CD14-positive monocyte (primary cell): ENCODE results near the gene MARVELD1. TPM values are rescaled to one million over a fixed set of nuclear protein-coding genes. Genes with fewer than 3 reads are reported as not detected.

ENCODE experiments used
- DNase-seq, 3 donors: peaks; one replicate each; pipeline ENCODE4 v3.0.0-alpha.2; 2011 to 2022
- H2AFZ ChIP-seq: 2 replicates; pipeline ENCODE4 v1.6.0; 2012; ENCODE audit warnings: mild to moderate bottlenecking, low read depth, low read length, inconsistent platforms; ENCODE audit not compliant: insufficient read depth, poor library complexity, severe bottlenecking
- H3K27ac ChIP-seq, 2 donors: 1 replicate in 1 of 2; 2 replicates in 1 of 2; pipeline ENCODE4 v1.5.1; 2012 to 2013; ENCODE audit warnings: low read length in 2 of 2, control low read depth in 1 of 2, inconsistent platforms in 1 of 2, low read depth in 1 of 2, mild to moderate bottlenecking in 1 of 2
- H3K27me3 ChIP-seq, 2 donors: one replicate each; pipeline versions ENCODE4 v1.6.0 to v1.6.1; 2011 to 2013; ENCODE audit warnings: low read length in 2 of 2; ENCODE audit not compliant: control insufficient read depth in 2 of 2, insufficient read depth in 2 of 2
- H3K36me3 ChIP-seq, 2 donors: replicated peaks in 1 of 2; 1 replicate in 1 of 2; 2 replicates in 1 of 2; pipeline versions ENCODE4 v1.5.1 to v1.6.1; 2012 to 2013; ENCODE audit warnings: low read length in 2 of 2, control low read depth in 1 of 2, inconsistent platforms in 1 of 2, mild to moderate bottlenecking in 1 of 2; ENCODE audit not compliant: insufficient read depth in 2 of 2, control insufficient read depth in 1 of 2
- H3K4me1 ChIP-seq, 2 donors: 1 replicate in 1 of 2; 2 replicates in 1 of 2; pipeline versions ENCODE4 v1.5.1 to v1.6.1; 2012 to 2013; ENCODE audit warnings: low read length in 2 of 2, control low read depth in 1 of 2, inconsistent platforms in 1 of 2, mild to moderate bottlenecking in 1 of 2, moderate library complexity in 1 of 2; ENCODE audit not compliant: insufficient read depth in 2 of 2, control insufficient read depth in 1 of 2
- H3K4me2 ChIP-seq: replicated peaks from 2 replicates; pipeline ENCODE3; 2012; ENCODE audit warnings: low read length, moderate library complexity, mild to moderate bottlenecking; ENCODE audit not compliant: poor library complexity, severe bottlenecking; ENCODE audit errors: extremely low read depth
- H3K4me3 ChIP-seq, 3 experiments: fragments of 200-600 bp in 1 of 3; sonication (generic) in 1 of 3; replicated peaks in 1 of 3; 1 replicate in 2 of 3; 2 replicates in 1 of 3; pipeline ENCODE4 v1.5.1; 2011 to 2013; ENCODE audit warnings: low read length in 3 of 3, mild to moderate bottlenecking in 3 of 3, control low read depth in 2 of 3, low read depth in 2 of 3, inconsistent platforms in 1 of 3, moderate library complexity in 1 of 3
- H3K79me2 ChIP-seq: 2 replicates; pipeline ENCODE4 v1.6.0; 2012; ENCODE audit warnings: mild to moderate bottlenecking, control low read depth, inconsistent platforms, low read length, moderate library complexity; ENCODE audit not compliant: insufficient read depth
- H3K9ac ChIP-seq: 2 replicates; pipeline ENCODE4 v1.6.0; 2017; ENCODE audit warnings: low read length, mild to moderate bottlenecking; ENCODE audit not compliant: insufficient read depth, poor library complexity, severe bottlenecking
- H3K9me3 ChIP-seq, 2 donors: replicated peaks in 1 of 2; 1 replicate in 1 of 2; 2 replicates in 1 of 2; pipeline versions ENCODE4 v1.5.1 to v1.6.1; 2012 to 2013; ENCODE audit warnings: low read length in 2 of 2, control low read depth in 1 of 2; ENCODE audit not compliant: control insufficient read depth in 1 of 2, insufficient read depth in 1 of 2
- H4K20me1 ChIP-seq: 2 replicates; pipeline ENCODE4 v1.6.0; 2012; ENCODE audit warnings: mild to moderate bottlenecking, low read length, control low read depth, moderate library complexity; ENCODE audit not compliant: insufficient read depth
- H3K27ac Mint-ChIP-seq, 7 donors: one replicate each; pipeline ENCODE4 v1.8.0; 2020; ENCODE audit warnings: mild to moderate bottlenecking in 7 of 7, mixed read lengths in 7 of 7, moderate library complexity in 6 of 7, inconsistent platforms in 2 of 7
- H3K27me3 Mint-ChIP-seq, 3 donors: one replicate each; pipeline ENCODE4 v1.8.0; 2021 to 2022; ENCODE audit warnings: low read depth in 3 of 3, mild to moderate bottlenecking in 3 of 3, mixed read lengths in 3 of 3, moderate library complexity in 3 of 3, inconsistent platforms in 1 of 3
- H3K36me3 Mint-ChIP-seq, 2 donors: one replicate each; pipeline ENCODE4 v1.8.0; 2020; ENCODE audit warnings: mixed read lengths in 2 of 2, inconsistent platforms in 1 of 2, mild to moderate bottlenecking in 1 of 2
- H3K4me1 Mint-ChIP-seq: one replicate; pipeline ENCODE4 v1.8.0; 2020; ENCODE audit warnings: mild to moderate bottlenecking, mixed read lengths
- H3K4me3 Mint-ChIP-seq, 2 donors: one replicate each; pipeline ENCODE4 v1.8.0; 2020; ENCODE audit warnings: mild to moderate bottlenecking in 2 of 2, mixed read lengths in 2 of 2, moderate library complexity in 1 of 2
- H3K9me3 Mint-ChIP-seq, 7 donors: one replicate each; pipeline ENCODE4 v1.8.0; 2020 to 2022; ENCODE audit warnings: mixed read lengths in 7 of 7, mild to moderate bottlenecking in 6 of 7, moderate library complexity in 6 of 7, inconsistent platforms in 2 of 7
- WGBS: methylation state at CpG from one replicate; pipeline ENCODE4 v1.1.5; 2013; ENCODE audit warnings: missing lambda C conversion rate; ENCODE audit not compliant: insufficient coverage; 5-methylcytosine and 5-hydroxymethylcytosine counted together
- intact Hi-C, 2 donors: fragments of 100-400 bp; cut with micrococcal nuclease; formaldehyde crosslinking; loops; one replicate each; pipeline versions ENCODE4 v1.15.0 to v1.15.1; 2023
- polyA plus RNA-seq, 3 donors: library from polyadenylated mRNA; depleted of rRNA in 1 of 3; unstranded in 2 of 3; stranded (reverse) in 1 of 3; fragments of 300-500 nt in 2 of 3; fragments of >200 nt in 1 of 3; fragmentation: Illumina TruSeq in 2 of 3; gene quantifications; 1 replicate in 2 of 3; 2 replicates in 1 of 3; pipeline ENCODE4 v1.2.3, GENCODE V29; 2012 to 2021
- TF ChIP-seq, protein P1 (sequence below): fragments of 200-600 bp; IDR thresholded peaks from one replicate; pipeline ENCODE4 v1.8.0; 2022; ENCODE audit warnings: antibody characterized with exemption, mild to moderate bottlenecking

MARVELD1 gene
- polyA plus RNA-seq, 3 donors = 3.7 to 28.0 (median 9.2) TPM

DNA sequence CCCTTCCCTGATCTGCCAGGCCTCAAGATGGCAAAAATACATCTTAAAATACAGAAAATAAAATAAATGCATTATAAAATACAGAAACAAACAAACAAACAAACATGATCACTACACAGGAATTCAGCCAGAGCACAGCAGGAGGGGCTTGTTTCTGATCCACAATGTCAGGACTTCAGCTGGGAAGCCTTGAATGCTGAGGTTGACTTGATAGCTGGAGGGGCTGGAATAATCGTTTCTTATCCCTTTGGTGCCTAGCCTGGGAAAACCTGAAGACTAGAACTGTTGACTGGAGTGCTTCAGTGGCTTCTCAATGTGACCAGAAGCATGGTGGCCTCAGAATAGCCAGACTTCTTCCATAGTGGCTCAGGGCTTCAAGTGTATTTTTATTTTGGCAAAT lies 9.2 kb upstream of the MARVELD1 start:
- WGBS = 57% methylated on average over 1 of the region's 1 CpG
- H3K4me3 Mint-ChIP-seq = no peak overlapping the region
- no peak overlapping the region for H3K9ac ChIP-seq
- TF ChIP-seq, protein P1, sequence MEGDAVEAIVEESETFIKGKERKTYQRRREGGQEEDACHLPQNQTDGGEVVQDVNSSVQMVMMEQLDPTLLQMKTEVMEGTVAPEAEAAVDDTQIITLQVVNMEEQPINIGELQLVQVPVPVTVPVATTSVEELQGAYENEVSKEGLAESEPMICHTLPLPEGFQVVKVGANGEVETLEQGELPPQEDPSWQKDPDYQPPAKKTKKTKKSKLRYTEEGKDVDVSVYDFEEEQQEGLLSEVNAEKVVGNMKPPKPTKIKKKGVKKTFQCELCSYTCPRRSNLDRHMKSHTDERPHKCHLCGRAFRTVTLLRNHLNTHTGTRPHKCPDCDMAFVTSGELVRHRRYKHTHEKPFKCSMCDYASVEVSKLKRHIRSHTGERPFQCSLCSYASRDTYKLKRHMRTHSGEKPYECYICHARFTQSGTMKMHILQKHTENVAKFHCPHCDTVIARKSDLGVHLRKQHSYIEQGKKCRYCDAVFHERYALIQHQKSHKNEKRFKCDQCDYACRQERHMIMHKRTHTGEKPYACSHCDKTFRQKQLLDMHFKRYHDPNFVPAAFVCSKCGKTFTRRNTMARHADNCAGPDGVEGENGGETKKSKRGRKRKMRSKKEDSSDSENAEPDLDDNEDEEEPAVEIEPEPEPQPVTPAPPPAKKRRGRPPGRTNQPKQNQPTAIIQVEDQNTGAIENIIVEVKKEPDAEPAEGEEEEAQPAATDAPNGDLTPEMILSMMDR = no peak
- H2AFZ ChIP-seq = no peak overlapping the region
- H3K27me3 Mint-ChIP-seq = peaks cover 3 to 16% (median 11%) of the 10 kb centered on the region in 3 donors
- H3K27ac Mint-ChIP-seq = no peak overlapping the region
- H3K27me3 ChIP-seq = no peaks in the 10 kb centered on the region
- no peaks in the 10 kb centered on the region for H3K36me3 Mint-ChIP-seq
- no peak overlapping the region for H3K4me2 ChIP-seq
- H3K4me1 ChIP-seq = peaks cover 0 to 4% of the 10 kb centered on the region in 2 donors
- no peak overlapping the region for H3K27ac ChIP-seq
- H3K9me3 Mint-ChIP-seq = no peaks in the 10 kb centered on the region
- intact Hi-C loops = no loop called here
- H3K4me1 Mint-ChIP-seq = peaks cover 7% of the 10 kb centered on the region
- no peaks in the 10 kb centered on the region for H3K9me3 ChIP-seq
- no peaks in the 10 kb centered on the region for H3K36me3 ChIP-seq
- no peaks in the 10 kb centered on the region for H4K20me1 ChIP-seq
- DNase-seq = no peak
- no peaks in the 10 kb centered on the region for H3K79me2 ChIP-seq
- no peak overlapping the region for H3K4me3 ChIP-seq

GRCh38 chr10:97705006-97705670 lies 8.4 kb upstream of the MARVELD1 start:
- H3K36me3 ChIP-seq = no peaks in the 10 kb centered on the region
- WGBS = no CpG with 5 or more reads among the region's 3 CpGs
- no peak overlapping the region for H3K4me2 ChIP-seq
- H2AFZ ChIP-seq = no peak overlapping the region
- H3K36me3 Mint-ChIP-seq = no peaks in the 10 kb centered on the region
- H3K4me3 Mint-ChIP-seq = no peak overlapping the region
- H3K27me3 ChIP-seq = no peaks in the 10 kb centered on the region
- H3K9me3 Mint-ChIP-seq = no peaks in the 10 kb centered on the region
- no peak overlapping the region for H3K4me3 ChIP-seq
- intact Hi-C loops = no loop called here
- no peak overlapping the region for H3K27ac ChIP-seq
- no peaks in the 10 kb centered on the region for H4K20me1 ChIP-seq
- TF ChIP-seq, protein P1 = no peak
- peaks cover 3 to 17% (median 11%) of the 10 kb centered on the region in 3 donors for H3K27me3 Mint-ChIP-seq
- no peaks in the 10 kb centered on the region for H3K79me2 ChIP-seq
- peaks cover 10% of the 10 kb centered on the region for H3K4me1 Mint-ChIP-seq
- no peak for DNase-seq
- H3K27ac Mint-ChIP-seq = no peak overlapping the region
- no peak overlapping the region for H3K9ac ChIP-seq
- peaks cover 0 to 4% of the 10 kb centered on the region in 2 donors for H3K4me1 ChIP-seq
- no peaks in the 10 kb centered on the region for H3K9me3 ChIP-seq
